ENCODE results near the gene CEP170B. TPM values are rescaled to one million over a fixed set of nuclear protein-coding genes. Genes with fewer than 3 reads are reported as not detected.

Gene CEP170B
- total and polyA plus RNA-seq, 2 of the 8 experiments (the other 6 are each of a cell fraction or from before 2014, with no cell fraction given) = 9.1 to 33.8 TPM

DNA sequence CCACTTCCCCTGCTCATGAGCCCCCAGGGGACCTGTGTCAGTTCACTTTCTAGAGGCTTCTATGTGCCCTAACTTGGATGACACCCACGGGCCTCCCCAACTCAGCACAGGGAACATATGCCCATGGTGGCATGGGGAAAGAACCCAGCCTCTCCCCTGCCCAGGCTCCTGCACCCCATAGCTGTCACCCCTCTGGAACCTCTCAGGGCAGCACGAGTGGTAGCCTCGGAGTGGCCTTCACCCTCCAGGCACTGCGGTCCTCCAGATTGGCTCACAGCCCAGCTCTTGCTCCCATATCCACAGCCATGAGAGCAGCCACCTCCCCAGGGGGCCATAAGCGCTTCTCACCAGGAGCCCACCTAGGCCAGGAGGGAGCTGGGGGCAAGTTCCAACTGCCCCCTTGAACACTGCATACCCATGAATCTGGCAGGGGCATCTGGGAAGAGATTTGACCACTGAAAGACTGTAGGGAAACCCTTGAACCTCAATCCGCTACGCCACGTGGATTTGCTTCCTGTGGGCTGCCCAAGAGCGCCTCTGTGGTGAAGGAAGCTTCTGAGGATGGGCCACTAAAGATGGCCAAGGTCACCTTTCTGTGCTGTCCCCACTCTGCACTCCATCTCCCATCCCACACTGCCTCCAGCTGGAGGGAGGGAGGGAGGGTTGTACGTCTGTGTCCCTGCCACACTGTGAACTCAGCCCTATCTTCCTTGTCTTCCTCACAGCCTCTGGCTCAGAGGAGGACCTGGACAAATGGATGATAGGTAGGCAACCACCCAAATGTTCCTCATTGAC is 71.5 kb downstream of the CEP170B start:
- peaks cover 22 to 75% (median 46%) of the 10 kb centered on the region in 4 experiments for H3K27me3 ChIP-seq (replicated peaks in 1 of 4; ENCODE audit: control insufficient read depth in 3 of 4, extremely low read depth in 1 of 4, insufficient read depth in 3 of 4, low read length in 3 of 4)
- TF ChIP-seq, protein P1, sequence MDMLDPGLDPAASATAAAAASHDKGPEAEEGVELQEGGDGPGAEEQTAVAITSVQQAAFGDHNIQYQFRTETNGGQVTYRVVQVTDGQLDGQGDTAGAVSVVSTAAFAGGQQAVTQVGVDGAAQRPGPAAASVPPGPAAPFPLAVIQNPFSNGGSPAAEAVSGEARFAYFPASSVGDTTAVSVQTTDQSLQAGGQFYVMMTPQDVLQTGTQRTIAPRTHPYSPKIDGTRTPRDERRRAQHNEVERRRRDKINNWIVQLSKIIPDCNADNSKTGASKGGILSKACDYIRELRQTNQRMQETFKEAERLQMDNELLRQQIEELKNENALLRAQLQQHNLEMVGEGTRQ (IDR thresholded peaks at IDR 0.05; ENCODE audit: low read length) = no peak
- TF ChIP-seq NRF1 (IDR thresholded peaks at IDR 0.05; ENCODE audit: low read depth, low read length) (no peak), SIX5 (IDR thresholded peaks at IDR 0.05; ENCODE audit: low read depth, low read length) (no peak), RAD21 (IDR thresholded peaks at IDR 0.05 in 1 of 2, conservative IDR thresholded peaks at IDR 0.05 in 1 of 2; ENCODE audit: low read depth in 2 of 2, low read length in 2 of 2) (no peak), HDAC6 (IDR thresholded peaks at IDR 0.05; ENCODE audit: low read depth, low read length) (no peak), POU5F1 (IDR thresholded peaks at IDR 0.05; ENCODE audit: low read depth, low read length) (no peak), SAP30 (IDR thresholded peaks at IDR 0.05; ENCODE audit: insufficient read depth, insufficient replicate concordance, low read length) (no peak), RFX5 (IDR thresholded peaks at IDR 0.05; ENCODE audit: borderline replicate concordance, low read depth, low read length) (no peak), KDM1A (IDR thresholded peaks at IDR 0.05; ENCODE audit: borderline replicate concordance, low read length) (no peak)
- TF ChIP-seq, protein P2, sequence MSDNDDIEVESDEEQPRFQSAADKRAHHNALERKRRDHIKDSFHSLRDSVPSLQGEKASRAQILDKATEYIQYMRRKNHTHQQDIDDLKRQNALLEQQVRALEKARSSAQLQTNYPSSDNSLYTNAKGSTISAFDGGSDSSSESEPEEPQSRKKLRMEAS (IDR thresholded peaks at IDR 0.05) = no peak

More for the DNA sequence above, 71.5 kb downstream of the CEP170B start:
- no peak overlapping the region for H3K4ac ChIP-seq (replicated peaks; ENCODE audit: insufficient read length, low read depth, low read length)
- no peak overlapping the region for H3K27ac ChIP-seq (ENCODE audit: low read depth, low read length)
- H2BK120ac ChIP-seq (replicated peaks; ENCODE audit: low read depth, low read length) = no peak overlapping the region
- no peak overlapping the region for H3K4me3 ChIP-seq (ENCODE audit: extremely low read depth in 1 of 4, insufficient read depth in 2 of 4, low read depth in 3 of 4, low read length in 4 of 4)
- H3K4me2 ChIP-seq (ENCODE audit: insufficient read depth in 1 of 2, low read depth in 2 of 2, low read length in 2 of 2) = no peak overlapping the region
- peaks cover 12% of the 10 kb centered on the region; the same call in 1 of the 2 replicates for H3K23me2 ChIP-seq (ENCODE audit: low read depth, low read length)
- H3K36me3 ChIP-seq (ENCODE audit: control insufficient read depth in 2 of 4, insufficient read depth in 4 of 4, low read length in 3 of 4) = peaks cover 0 to 4% (median 0%) of the 10 kb centered on the region in 4 experiments; a peak in 1 of 8 replicates
- DNase-seq (ENCODE audit: low read depth in 1 of 2, low spot score in 2 of 2) (no peak), FAIRE-seq (no peak)
- no peak overlapping the region for H3K18ac ChIP-seq (ENCODE audit: extremely low read depth, low read length)
- no peak overlapping the region for H4K5ac ChIP-seq (ENCODE audit: insufficient read length, low read depth, low read length)
- no peak overlapping the region for H2BK5ac ChIP-seq (ENCODE audit: low read depth, low read length)
- no peak overlapping the region for H4K8ac ChIP-seq (ENCODE audit: extremely low read depth, insufficient read depth, low read length)
- H2BK20ac ChIP-seq (ENCODE audit: low read length) = no peak overlapping the region
- H2BK15ac ChIP-seq (ENCODE audit: low read length) = no peak overlapping the region
- no peak overlapping the region for H3K23ac ChIP-seq (ENCODE audit: insufficient read length)
- H2AFZ ChIP-seq (ENCODE audit: low read length) = no peak overlapping the region
- H2BK12ac ChIP-seq (ENCODE audit: low read depth, low read length) = no peak overlapping the region
- H3K4me1 ChIP-seq (replicated peaks in 1 of 4; ENCODE audit: control insufficient read depth in 3 of 4, insufficient read depth in 4 of 4, low read length in 3 of 4) = peaks cover 0 to 12% (median 8%) of the 10 kb centered on the region in 4 experiments; a peak in 5 of 7 replicates
- H3K9me3 ChIP-seq (ENCODE audit: insufficient read depth in 2 of 2, low read depth in 1 of 2, low read length in 1 of 2) = peaks cover 0 to under 1% of the 10 kb centered on the region in 2 experiments; a peak in 1 of 4 replicates
- H3K56ac ChIP-seq (replicated peaks; ENCODE audit: insufficient read length, low read depth, low read length) = no peak overlapping the region
- ChIA-PET CTCF (ENCODE audit: partially characterized antibody) (interaction anchor here (0.6 to 4.5 kb wide), 10 partner anchors 8 to 305 kb away, joined by 3 to 21 read pairs (median 3); no protein-coding TSS in a partner anchor), POLR2A (ENCODE audit: partially characterized antibody) (no interaction called here)
- no peaks in the 10 kb centered on the region for H3K79me1 ChIP-seq (ENCODE audit: low read depth, low read length)
- 72% methylated on average over 9 of the region's 10 CpGs; no CpG with 5 or more reads in 1 of the 2 experiments for WGBS, 2 experiments (ENCODE audit: extremely low coverage in 1 of 2, insufficient coverage in 1 of 2, insufficient read length in 1 of 2, insufficient replicate concordance in 2 of 2, low coverage in 1 of 2, low lambda C conversion rate in 2 of 2, missing lambda C conversion rate in 1 of 2)
- H4K20me1 ChIP-seq (replicated peaks in 1 of 2; ENCODE audit: control insufficient read depth in 1 of 2, insufficient read depth in 2 of 2, low read length in 2 of 2) = no peaks in the 10 kb centered on the region
- H3K79me2 ChIP-seq (ENCODE audit: control insufficient read depth in 1 of 2, insufficient read depth in 2 of 2, low read length in 2 of 2) = no peaks in the 10 kb centered on the region
- H3K14ac ChIP-seq (ENCODE audit: insufficient read length) = no peak overlapping the region
- no peak overlapping the region for H4K91ac ChIP-seq (replicated peaks; ENCODE audit: insufficient read length, low read length)
- H3K9ac ChIP-seq (replicated peaks in 1 of 4; ENCODE audit: extremely low read depth in 1 of 4, low read depth in 3 of 4, low read length in 3 of 4) = no peak overlapping the region
- H2AK5ac ChIP-seq (ENCODE audit: low read depth, low read length) = no peak overlapping the region

All from H1 (cell line).